Measurements from ENCODE around the gene AMPD3. TPM values are rescaled to one million over a fixed set of nuclear protein-coding genes. Genes with fewer than 3 reads are reported as not detected.

Gene AMPD3
- total RNA-seq, 1 donor from 2014 or later: 9.8 TPM

- no peaks in the 10 kb centered on the region for H3K27me3 ChIP-seq (ENCODE audit: low read depth)
- no peaks in the 10 kb centered on the region for H3K9me3 ChIP-seq
- H3K4me1 ChIP-seq: no peaks in the 10 kb centered on the region
- DNase-seq (peak; percentile 44), ATAC-seq (peak; percentile 54 to 59)
- no peak for TF ChIP-seq CTCF (IDR thresholded peaks at IDR 0.05)
- H3K36me3 ChIP-seq: peaks cover 39% of the 10 kb centered on the region
- no peak overlapping the region for H3K4me3 ChIP-seq
- intact Hi-C loops (cut with DNase I): no loop called here
- no peak overlapping the region for H3K27ac ChIP-seq
Observed at GRCh38 chr11:10490398-10491241, 35.6 kb downstream of the AMPD3 start.

GRCh38 chr11:10492084-10492483 is 37.0 kb downstream of the AMPD3 start:
- peaks cover 43% of the 10 kb centered on the region for H3K36me3 ChIP-seq
- ATAC-seq: no peak
- intact Hi-C loops (cut with DNase I): no loop called here

GRCh38 chr11:10493041-10493663 is 38.1 kb downstream of the AMPD3 start:
- H3K4me1 ChIP-seq: no peaks in the 10 kb centered on the region
- DNase-seq (no peak), ATAC-seq (no peak)
- no peak overlapping the region for H3K4me3 ChIP-seq
- H3K9me3 ChIP-seq: no peaks in the 10 kb centered on the region
- no peak for TF ChIP-seq CTCF (IDR thresholded peaks at IDR 0.05)
- intact Hi-C loops (cut with DNase I): no loop called here
- peaks cover 39% of the 10 kb centered on the region for H3K36me3 ChIP-seq
- no peaks in the 10 kb centered on the region for H3K27me3 ChIP-seq (ENCODE audit: low read depth)
- no peak overlapping the region for H3K27ac ChIP-seq

More at GRCh38 chr11:10492084-10492483, 37.0 kb downstream of the AMPD3 start:
- no peak for TF ChIP-seq CTCF (IDR thresholded peaks at IDR 0.05)
- no peak overlapping the region for H3K4me3 ChIP-seq
- no peaks in the 10 kb centered on the region for H3K27me3 ChIP-seq (ENCODE audit: low read depth)
- no peak for DNase-seq
- no peak overlapping the region for H3K27ac ChIP-seq
- H3K9me3 ChIP-seq: no peaks in the 10 kb centered on the region
- H3K4me1 ChIP-seq: no peaks in the 10 kb centered on the region

GRCh38 chr11:10494636-10495463 is 39.8 kb downstream of the AMPD3 start:
- Histone ChIP-seq H3K9me3 (no peaks in the 10 kb centered on the region), H3K27ac (no peak overlapping the region), H3K4me3 (no peak overlapping the region), H3K4me1 (no peaks in the 10 kb centered on the region), H3K36me3 (peaks cover 54% of the 10 kb centered on the region), H3K27me3 (ENCODE audit: low read depth) (no peaks in the 10 kb centered on the region)
- no peak for TF ChIP-seq CTCF (IDR thresholded peaks at IDR 0.05)
- ATAC-seq: no peak
- intact Hi-C loops (cut with DNase I): no loop called here
- DNase-seq: no peak

GRCh38 chr11:10495464-10495786 is 40.4 kb downstream of the AMPD3 start:
- Histone ChIP-seq H3K27me3 (ENCODE audit: low read depth) (no peaks in the 10 kb centered on the region), H3K9me3 (no peaks in the 10 kb centered on the region), H3K4me3 (no peak overlapping the region), H3K4me1 (no peaks in the 10 kb centered on the region), H3K27ac (no peak overlapping the region), H3K36me3 (peaks cover 59% of the 10 kb centered on the region)
- ATAC-seq: no peak
- intact Hi-C loops (cut with DNase I): no loop called here
- no peak for TF ChIP-seq CTCF (IDR thresholded peaks at IDR 0.05)
- no peak for DNase-seq

All from lower lobe of right lung (tissue), 2 donors.